ENCODE measurements around the gene KLHL29. TPM values are rescaled to one million over a fixed set of nuclear protein-coding genes. Genes with fewer than 3 reads are reported as not detected.

KLHL29 gene
- total and polyA plus RNA-seq, 2 donors (not counting 1 experiment from before 2014, with no cell fraction given): 1.3 to 3.4 TPM

- POLR2A ChIA-PET: no interaction called here
- intact Hi-C loops (cut with micrococcal nuclease): no loop called here
- no peak overlapping the region for H2AFZ ChIP-seq (ENCODE audit: insufficient read depth, low read depth, low read length, poor library complexity, severe bottlenecking)
Observed at GRCh38 chr2:23753291-23754010, 368.5 kb downstream of the KLHL29 start.

GRCh38 chr2:23754970-23755369 is 370.0 kb downstream of the KLHL29 start:
- no peak for ATAC-seq (ENCODE audit: low read depth)
- Mint-ChIP-seq H3K27ac (no peak overlapping the region), H3K4me1 (no peaks in the 10 kb centered on the region), H3K9me3 (ENCODE audit: insufficient read depth) (no peaks in the 10 kb centered on the region), H3K4me3 (no peak overlapping the region), H3K27me3 (no peaks in the 10 kb centered on the region)
- CTCF ChIA-PET: no interaction called here
- Histone ChIP-seq H3K4me2 (replicated peaks; ENCODE audit: low read depth, low read length, poor library complexity, severe bottlenecking) (no peak overlapping the region), H3K79me2 (ENCODE audit: control insufficient read depth, insufficient read depth, low read length) (no peaks in the 10 kb centered on the region), H3K9me3 (ENCODE audit: control extremely low read depth in 1 of 3, control insufficient read depth in 2 of 3, insufficient read depth in 1 of 3, low read length in 2 of 3) (no peaks in the 10 kb centered on the region), H3K27me3 (replicated peaks in 1 of 4; ENCODE audit: control extremely low read depth in 1 of 4, control insufficient read depth in 3 of 4, insufficient read depth in 4 of 4, low read length in 3 of 4) (no peaks in the 10 kb centered on the region), H3K27ac (ENCODE audit: low read length in 2 of 2) (no peak overlapping the region), H4K20me1 (ENCODE audit: control insufficient read depth, insufficient read depth, low read length, poor library complexity, severe bottlenecking) (no peaks in the 10 kb centered on the region), H3K36me3 (replicated peaks in 1 of 2; ENCODE audit: control extremely low read depth in 1 of 2, control insufficient read depth in 1 of 2, extremely low read depth in 1 of 2, insufficient read depth in 2 of 2, low read length in 1 of 2) (peaks cover 10 to 64% of the 10 kb centered on the region in 2 experiments), H2AFZ (ENCODE audit: insufficient read depth, low read depth, low read length, poor library complexity, severe bottlenecking) (no peak overlapping the region), H3K4me3 (ENCODE audit: control extremely low read depth in 1 of 5, extremely low read depth in 1 of 5, insufficient read depth in 1 of 5, low read depth in 2 of 5, low read length in 4 of 5) (no peak overlapping the region), H3K4me1 (ENCODE audit: control insufficient read depth in 2 of 2, insufficient read depth in 2 of 2, low read length in 2 of 2) (no peaks in the 10 kb centered on the region), H3K9ac (ENCODE audit: low read length) (no peak overlapping the region)
- intact Hi-C loops (cut with micrococcal nuclease): no loop called here
- TF ChIP-seq CTCF (IDR thresholded peaks at IDR 0.05) (no peak), EZH2 (IDR thresholded peaks at IDR 0.05; ENCODE audit: borderline replicate concordance, insufficient read depth, low read depth, low read length, poor library complexity, severe bottlenecking) (no peak)
- POLR2A ChIA-PET: no interaction called here
- DNase-seq: no peak

More at GRCh38 chr2:23753291-23754010, 368.5 kb downstream of the KLHL29 start:
- DNase-seq (no peak), ATAC-seq (ENCODE audit: low read depth) (no peak)
- Histone ChIP-seq H3K4me3 (ENCODE audit: control extremely low read depth in 1 of 5, extremely low read depth in 1 of 5, insufficient read depth in 1 of 5, low read depth in 2 of 5, low read length in 4 of 5) (no peak overlapping the region), H3K36me3 (replicated peaks in 1 of 2; ENCODE audit: control extremely low read depth in 1 of 2, control insufficient read depth in 1 of 2, extremely low read depth in 1 of 2, insufficient read depth in 2 of 2, low read length in 1 of 2) (peaks cover 10 to 57% of the 10 kb centered on the region in 2 experiments), H3K79me2 (ENCODE audit: control insufficient read depth, insufficient read depth, low read length) (no peaks in the 10 kb centered on the region), H3K9me3 (ENCODE audit: control extremely low read depth in 1 of 3, control insufficient read depth in 2 of 3, insufficient read depth in 1 of 3, low read length in 2 of 3) (no peaks in the 10 kb centered on the region), H4K20me1 (ENCODE audit: control insufficient read depth, insufficient read depth, low read length, poor library complexity, severe bottlenecking) (no peaks in the 10 kb centered on the region), H3K4me1 (ENCODE audit: control insufficient read depth in 2 of 2, insufficient read depth in 2 of 2, low read length in 2 of 2) (no peaks in the 10 kb centered on the region), H3K27ac (ENCODE audit: low read length in 2 of 2) (no peak overlapping the region), H3K27me3 (replicated peaks in 1 of 4; ENCODE audit: control extremely low read depth in 1 of 4, control insufficient read depth in 3 of 4, insufficient read depth in 4 of 4, low read length in 3 of 4) (no peaks in the 10 kb centered on the region), H3K9ac (ENCODE audit: low read length) (no peak overlapping the region), H3K4me2 (replicated peaks; ENCODE audit: low read depth, low read length, poor library complexity, severe bottlenecking) (no peak overlapping the region)
- Mint-ChIP-seq H3K4me3 (no peak overlapping the region), H3K9me3 (ENCODE audit: insufficient read depth) (no peaks in the 10 kb centered on the region), H3K27me3 (no peaks in the 10 kb centered on the region), H3K27ac (no peak overlapping the region), H3K4me1 (no peaks in the 10 kb centered on the region)
- TF ChIP-seq EZH2 (IDR thresholded peaks at IDR 0.05; ENCODE audit: borderline replicate concordance, insufficient read depth, low read depth, low read length, poor library complexity, severe bottlenecking) (no peak), CTCF (IDR thresholded peaks at IDR 0.05) (no peak)
- WGBS (ENCODE audit: insufficient coverage): no CpG with 5 or more reads among the region's 4 CpGs
- CTCF ChIA-PET: no interaction called here

Data from B cell (primary cell).